Articular chondrocyte of knee joint (primary cell): Measurements from ENCODE around the gene TOMM7. TPM values are rescaled to one million over a fixed set of nuclear protein-coding genes. Genes with fewer than 3 reads are reported as not detected.
A peak's percentile ranks its signal among the peaks of the same experiment; 100 is the strongest.

Experiments
- small RNA-seq: library from RNA; depleted of rRNA; stranded (forward); fragments of <200 nt; gene quantifications from one replicate; pipeline ENCODE3, GENCODE V24; 2012
- total RNA-seq: library from RNA; depleted of rRNA; stranded (reverse); fragments of >200 nt; gene quantifications from 2 replicates; pipeline ENCODE4 v1.2.3, GENCODE V29; 2012

Gene TOMM7
- total RNA-seq, result 142 and 161 TPM in 2 replicates

DNA sequence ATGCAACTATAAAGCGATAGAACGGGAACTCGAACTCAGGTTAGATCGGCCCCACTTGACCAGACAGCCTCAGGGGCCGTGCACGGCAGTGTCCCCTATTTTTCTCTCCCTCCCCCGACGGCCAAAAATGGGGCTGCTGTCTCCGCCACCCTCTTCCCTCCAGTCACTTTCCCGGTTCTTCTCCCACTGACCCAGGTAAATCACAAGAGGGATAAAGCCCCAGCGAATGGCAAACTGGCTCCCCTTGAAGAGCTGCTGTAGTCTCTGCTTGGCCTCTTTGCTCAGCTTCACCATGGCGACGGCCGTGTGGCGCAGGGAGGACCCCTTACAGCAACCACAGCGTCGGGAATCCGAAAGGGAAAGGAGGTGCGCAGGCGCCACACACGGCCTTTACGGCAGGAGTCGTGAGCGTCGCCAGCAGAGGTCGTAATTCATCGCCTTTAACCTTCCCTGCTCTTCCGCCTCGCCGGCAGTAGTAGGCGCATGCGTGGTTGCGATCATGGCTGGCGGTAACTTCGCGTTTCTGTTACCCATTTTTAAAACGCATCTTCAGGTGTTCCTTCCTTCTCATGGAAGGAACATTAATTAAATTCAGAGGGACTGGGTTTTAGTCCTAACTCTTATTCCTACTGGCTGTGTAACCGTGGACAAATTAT lies at the start of gene TOMM7:
Gene TOMM7 (minus strand): TSS at position 364 of the 656 bp plus-strand sequence. CDS start 70 bp downstream, at position 294.

Small RNAs within 50 kb of the gene (small RNA-seq; reads per million reads assigned to genes)
- gene SNORD93, result 224 reads per million, percentile 98 among the genes with 10 or more reads in this experiment

Other genes starting within 250 kb of the TOMM7 start
- 21.2 and 33.1 TPM in 2 replicates for gene IL6, start 95.6 kb downstream of the TOMM7 start, total RNA-seq
- gene HYCC1, start 191.3 kb upstream of the TOMM7 start, total RNA-seq, result 85.2 and 101 TPM in 2 replicates